ENCODE measurements around the gene RFTN1. TPM values are rescaled to one million over a fixed set of nuclear protein-coding genes. Genes with fewer than 3 reads are reported as not detected.

The RFTN1 gene
- total and polyA plus RNA-seq, 2 experiments from 2014 or later = 3.3 to 7.2 TPM

GRCh38 chr3:16484216-16484615 is 29.3 kb downstream of the RFTN1 start:
- no peaks in the 10 kb centered on the region for H3K27me3 ChIP-seq (ENCODE audit: insufficient read depth)
- ATAC-seq (no peak), DNase-seq (ENCODE audit: low spot score) (no peak)
- H2AFZ ChIP-seq = no peak overlapping the region
- H3K4me3 Mint-ChIP-seq = no peak overlapping the region
- H3K27me3 Mint-ChIP-seq (ENCODE audit: insufficient read depth, low read depth, poor library complexity) = peaks cover 10% of the 10 kb centered on the region
- TF ChIP-seq NANOG (IDR thresholded peaks at IDR 0.05; ENCODE audit: borderline replicate concordance) = no peak
- TF ChIP-seq POLR2AphosphoS5 (IDR thresholded peaks at IDR 0.05; ENCODE audit: low read depth) = no peak
- no peak for TF ChIP-seq CREB1 (CRISPR knock-in tag; IDR thresholded peaks at IDR 0.05; ENCODE audit: low read depth)
- no peak for TF ChIP-seq CTCF (conservative IDR thresholded peaks at IDR 0.05; ENCODE audit: low read depth in 2 of 2)
- TF ChIP-seq ZNF331 (CRISPR knock-in tag; IDR thresholded peaks at IDR 0.05; ENCODE audit: low read depth) = no peak
- TF ChIP-seq ETS1 (IDR thresholded peaks at IDR 0.05) = no peak
- TF ChIP-seq JUNB (IDR thresholded peaks at IDR 0.05; ENCODE audit: unreplicated experiment) = no peak
- no peak for TF ChIP-seq REST (IDR thresholded peaks at IDR 0.05; ENCODE audit: unreplicated experiment)
- TF ChIP-seq ZNF462 (CRISPR knock-in tag; IDR thresholded peaks at IDR 0.05) = no peak
- TF ChIP-seq EZH2phosphoT487 (IDR thresholded peaks at IDR 0.05; ENCODE audit: unreplicated experiment) = no peak
- no peak for TF ChIP-seq STAT1 (IDR thresholded peaks at IDR 0.05; ENCODE audit: unreplicated experiment)
- TF ChIP-seq EZH2 (IDR thresholded peaks at IDR 0.05; ENCODE audit: low read depth, unreplicated experiment) = no peak
- no peak overlapping the region for H3K4me2 ChIP-seq
- no peaks in the 10 kb centered on the region for H3K36me3 Mint-ChIP-seq (ENCODE audit: low read depth)
- H3F3A ChIP-seq (replicated peaks; ENCODE audit: low read depth) = no peaks in the 10 kb centered on the region
- H3K9me3 Mint-ChIP-seq = no peaks in the 10 kb centered on the region
- peaks cover 43% of the 10 kb centered on the region for H3K4me1 Mint-ChIP-seq
- peaks cover 38% of the 10 kb centered on the region for H3K4me1 ChIP-seq (ENCODE audit: insufficient read depth)
- H3K9me2 ChIP-seq (ENCODE audit: insufficient read depth) = peaks cover 17% of the 10 kb centered on the region; the same call in 1 of the 2 replicates
- H3K36me3 ChIP-seq (ENCODE audit: insufficient read depth) = no peaks in the 10 kb centered on the region
- no peaks in the 10 kb centered on the region for H3K79me2 ChIP-seq (replicated peaks; ENCODE audit: insufficient read depth)
- H3K4me3 ChIP-seq = no peak overlapping the region
- H3K27ac Mint-ChIP-seq = no peak overlapping the region
- H3K27ac ChIP-seq (ENCODE audit: low read depth) = no peak overlapping the region
- no peaks in the 10 kb centered on the region for H4K20me1 ChIP-seq (replicated peaks; ENCODE audit: insufficient read depth)

Measured in GM23338 (cell line).